GM12878 (cell line): ENCODE measurements around the gene GOLGA7B. TPM values are rescaled to one million over a fixed set of nuclear protein-coding genes. Genes with fewer than 3 reads are reported as not detected.

ENCODE experiments used
- ATAC-seq: fragments of 200-7000 bp; cut with Tn5 transposase; 3 replicates; pipeline ENCODE4 v1.9.1; 2020; ENCODE audit warnings: mild to moderate bottlenecking, moderate library complexity
- BruUV-seq: library from RNA; stranded (reverse); fragments of 400-500 nt; replicated peaks from 2 replicates; lab custom pipeline; 2021; lab: Mats Ljungman, UMichigan
- CTCF ChIA-PET: fragments of 300-600 bp; sonication (Branson Sonifier 250); formaldehyde crosslinking; extraction: SDS; loops from one replicate; lab custom pipeline; 2021; ENCODE audit warnings: inconsistent platforms; lab: Yijun Ruan, JAX
- POLR2A ChIA-PET: fragments of 350-600 bp; formaldehyde crosslinking; extraction: SDS; loops from one replicate; lab custom pipeline; 2021; ENCODE audit warnings: inconsistent platforms; lab: Charles Lee
- RAD21 ChIA-PET: fragments of 300-600 bp; sonication (Branson Sonifier 250); formaldehyde crosslinking; loops from one replicate; lab custom pipeline; 2023; ENCODE audit warnings: antibody characterized with exemption; ENCODE audit not compliant: unreplicated experiment; lab: Charles Lee
- SMC1A ChIA-PET: fragments of 300-600 bp; sonication (Branson Sonifier 250); formaldehyde crosslinking; loops from one replicate; lab custom pipeline; 2023; ENCODE audit not compliant: unreplicated experiment, uncharacterized antibody; lab: Charles Lee
- DNase-seq: peaks from one replicate; pipeline ENCODE4 v3.0.0-alpha.2; 2011; ENCODE audit warnings: low read depth, low spot score
- FAIRE-seq: peaks from 3 replicates; lab custom pipeline; 2011; peaks lifted over from hg19 to GRCh38; lab: Jason Lieb, UNC
- H2AFZ ChIP-seq: 2 replicates; pipeline ENCODE4 v1.6.0; 2011; ENCODE audit warnings: low read depth, low read length, control low read depth; ENCODE audit not compliant: control insufficient read depth
- H3K27ac ChIP-seq: 2 replicates; pipeline ENCODE4 v1.5.1; 2011; ENCODE audit warnings: control low read depth; ENCODE audit not compliant: control insufficient read depth, insufficient read depth
- H3K27me3 ChIP-seq, 2 experiments: replicated peaks in 1 of 2; 2 replicates each; pipeline versions ENCODE4 v1.6.0 to v1.6.1; 2011; ENCODE audit warnings: low read length in 1 of 2; ENCODE audit not compliant: control insufficient read depth in 2 of 2, insufficient read depth in 2 of 2
- H3K36me3 ChIP-seq, 2 experiments: 2 replicates each; pipeline ENCODE4 v1.5.1; 2011; ENCODE audit warnings: low read length in 1 of 2; ENCODE audit not compliant: control insufficient read depth in 2 of 2, insufficient read depth in 2 of 2
- H3K4me1 ChIP-seq: 2 replicates; pipeline ENCODE4 v1.6.1; 2011; ENCODE audit warnings: mild to moderate bottlenecking, low read length, moderate library complexity, mixed read lengths; ENCODE audit not compliant: control insufficient read depth, insufficient read depth
- H3K4me2 ChIP-seq: 2 replicates; pipeline ENCODE4 v1.6.0; 2011; ENCODE audit warnings: control low read depth; ENCODE audit not compliant: control insufficient read depth, insufficient read depth
- H3K4me3 ChIP-seq: fragments of 200-600 bp; sonication (generic); 2 replicates; pipeline ENCODE4 v1.5.1; 2016
- H3K79me2 ChIP-seq: 2 replicates; pipeline ENCODE4 v1.6.0; 2011; ENCODE audit warnings: low read length; ENCODE audit not compliant: control insufficient read depth, insufficient read depth
- H3K9ac ChIP-seq: 2 replicates; pipeline ENCODE4 v1.8.0; 2011; ENCODE audit warnings: low read length, control low read depth, mixed read lengths; ENCODE audit not compliant: control insufficient read depth, insufficient read depth
- H3K9me3 ChIP-seq: replicated peaks from 3 replicates; pipeline ENCODE4 v1.5.1; 2011; ENCODE audit warnings: mild to moderate bottlenecking, low read length; ENCODE audit not compliant: control insufficient read depth, insufficient read depth
- H4K20me1 ChIP-seq: 2 replicates; pipeline ENCODE4 v1.6.0; 2011; ENCODE audit not compliant: control insufficient read depth, insufficient read depth
- ATF3 ChIP-seq: IDR thresholded peaks from 2 replicates; pipeline ENCODE4 v1.6.1; 2011; ENCODE audit warnings: low read depth, mild to moderate bottlenecking, low read length, moderate library complexity, borderline replicate concordance; ENCODE audit errors: extremely low read depth
- ATF7 ChIP-seq: fragments of 450-650 bp; IDR thresholded peaks from 2 replicates; pipeline ENCODE4 v1.6.1; 2016; ENCODE audit warnings: low read depth, mild to moderate bottlenecking
- FOXM1 ChIP-seq: IDR thresholded peaks from 2 replicates; pipeline ENCODE4 v1.6.1; 2012; ENCODE audit warnings: low read depth, mild to moderate bottlenecking, inconsistent platforms, low read length, moderate library complexity
- IKZF2 ChIP-seq, 2 experiments: fragments of 450-650 bp; IDR thresholded peaks; 2 replicates each; pipeline ENCODE4 v1.6.1; 2017; ENCODE audit warnings: mild to moderate bottlenecking in 2 of 2, moderate library complexity in 2 of 2
- KDM1A ChIP-seq: fragments of 200-600 bp; sonication (generic); IDR thresholded peaks from 2 replicates; pipeline ENCODE4 v1.6.1; 2016; ENCODE audit warnings: borderline replicate concordance
- MAX ChIP-seq: IDR thresholded peaks from 2 replicates; pipeline ENCODE4 v1.6.1; 2012; ENCODE audit warnings: low read depth, low read length, improper control_type of control experiment
- MYC ChIP-seq: IDR thresholded peaks from 2 replicates; pipeline ENCODE4 v1.6.1; 2011; ENCODE audit warnings: mild to moderate bottlenecking, low read length, moderate library complexity, inconsistent platforms; ENCODE audit not compliant: insufficient read depth, insufficient replicate concordance, insufficient read length, severe bottlenecking
- NBN ChIP-seq: fragments of 450-650 bp; IDR thresholded peaks from 2 replicates; pipeline ENCODE4 v1.6.1; 2016
- NFIC ChIP-seq: IDR thresholded peaks from 2 replicates; pipeline ENCODE4 v1.6.1; 2012; ENCODE audit warnings: low read depth, mild to moderate bottlenecking, inconsistent platforms, low read length, moderate library complexity
- PAX5 ChIP-seq: IDR thresholded peaks from 2 replicates; pipeline ENCODE4 v1.6.1; 2011; ENCODE audit warnings: low read depth, low read length, borderline replicate concordance
- PAX8 ChIP-seq: fragments of 450-650 bp; IDR thresholded peaks from 2 replicates; pipeline ENCODE4 v1.6.1; 2017; ENCODE audit warnings: mild to moderate bottlenecking, moderate library complexity
- RBBP5 ChIP-seq: fragments of 200-600 bp; sonication (generic); conservative IDR thresholded peaks from 2 replicates; pipeline ENCODE4 v1.6.1; 2016
- SMAD5 ChIP-seq: IDR thresholded peaks from 2 replicates; pipeline ENCODE4 v1.6.1; 2016; ENCODE audit warnings: antibody characterized with exemption, low read depth
- SP1 ChIP-seq: IDR thresholded peaks from one replicate; pipeline ENCODE4 v1.6.1; 2011; ENCODE audit warnings: low read depth, low read length
- SREBF2 ChIP-seq: IDR thresholded peaks from 2 replicates; pipeline ENCODE4 v1.6.1; 2012; ENCODE audit warnings: mild to moderate bottlenecking, low read length
- STAT1 ChIP-seq: fragments of 450-650 bp; conservative IDR thresholded peaks from 2 replicates; pipeline ENCODE4 v1.6.1; 2014; ENCODE audit warnings: antibody characterized with exemption, mild to moderate bottlenecking
- TAF1 ChIP-seq: IDR thresholded peaks from 2 replicates; pipeline ENCODE4 v1.6.1; 2011; ENCODE audit warnings: mild to moderate bottlenecking, low read depth, low read length, borderline replicate concordance
- WRNIP1 ChIP-seq: IDR thresholded peaks from 2 replicates; pipeline ENCODE4 v1.6.1; 2011; ENCODE audit warnings: low read depth, low read length, improper control_type of control experiment, borderline replicate concordance
- YY1 ChIP-seq: IDR thresholded peaks from 2 replicates; pipeline ENCODE4 v1.6.1; 2011; ENCODE audit warnings: low read depth, mild to moderate bottlenecking, low read length
- ZNF217 ChIP-seq: fragments of 450-650 bp; IDR thresholded peaks from 2 replicates; pipeline ENCODE4 v1.6.1; 2017; ENCODE audit warnings: antibody characterized with exemption, mild to moderate bottlenecking
- WGBS: methylation state at CpG from one replicate; pipeline ENCODE4 v1.1.6; 2016; ENCODE audit warnings: low lambda C conversion rate; ENCODE audit not compliant: insufficient replicate concordance, insufficient coverage; ENCODE audit errors: missing lambda C conversion rate; 5-methylcytosine and 5-hydroxymethylcytosine counted together
- in situ Hi-C: fragments of 300-500 bp; cut with MboI; formaldehyde crosslinking; loops from 9 replicates; pipeline ENCODE4 v1.14.3; 2018; ENCODE audit warnings: mixed read lengths
- intact Hi-C: fragments of 100-400 bp; cut with micrococcal nuclease; formaldehyde crosslinking; loops from one replicate; pipeline ENCODE4 v1.14.2; 2022; ENCODE audit not compliant: unreplicated experiment
- polyA plus RNA-seq, 11 experiments: library from polyadenylated mRNA; depleted of rRNA in 4 of 11; unstranded in 6 of 11; stranded (reverse) in 5 of 11; fragments of >200 nt; fragmentation: Nextera tagmentation in 4 of 11; fragmentation: Illumina TruSeq in 1 of 11; extraction: Ambion mirVana in 4 of 11; extraction: Trizol in 1 of 11; gene quantifications; 1 replicate in 1 of 11; 2 replicates in 10 of 11; pipeline versions ENCODE4 v1.2.1 to v1.2.3, GENCODE V29; 2011 to 2016; ENCODE audit warnings: inconsistent platforms in 2 of 11, missing spikeins in 2 of 11, low read depth in 1 of 11
- total RNA-seq, 4 experiments: library from RNA; depleted of rRNA in 3 of 4; stranded (reverse); fragments of >200 nt in 3 of 4; fragmentation: Illumina TruSeq in 1 of 4; extraction: Trizol in 1 of 4; gene quantifications; 2 replicates each; pipeline versions ENCODE4 v1.2.1 to v1.2.3, GENCODE V29; 2013 to 2021

GOLGA7B gene
- total and polyA plus RNA-seq, 10 of the 15 experiments (the other 5 are each of a cell fraction or from before 2014, with no cell fraction given) = 0.01 to 0.02 (median 0.01) TPM; not detected in 7

- FAIRE-seq (no peak), DNase-seq (no peak), ATAC-seq (no peak)
- no peaks in the 10 kb centered on the region for H4K20me1 ChIP-seq
- no peak overlapping the region for H3K4me2 ChIP-seq
- ChIA-PET RAD21 (no interaction called here), POLR2A (no interaction called here), SMC1A (no interaction called here), CTCF (interaction anchor here (0.9 kb wide), 1 partner anchor 22 kb away, joined by 3 read pairs; no protein-coding TSS in a partner anchor)
- in situ Hi-C loops = no loop called here
- H3K4me1 ChIP-seq = no peaks in the 10 kb centered on the region
- H3K9ac ChIP-seq = no peak overlapping the region
- H3K27me3 ChIP-seq = peaks cover 0 to 2% of the 10 kb centered on the region in 2 experiments; a peak in 2 of 4 replicates
- H3K4me3 ChIP-seq = no peak overlapping the region
- no peaks in the 10 kb centered on the region for H3K9me3 ChIP-seq
- no peaks in the 10 kb centered on the region for H3K79me2 ChIP-seq
- BruUV-seq = no TSS peak
- H2AFZ ChIP-seq = no peak overlapping the region
- H3K36me3 ChIP-seq = no peaks in the 10 kb centered on the region
- no peak overlapping the region for H3K27ac ChIP-seq
- TF ChIP-seq SP1 (no peak), SREBF2 (no peak), IKZF2 (IDR thresholded peaks at IDR 0.05) (no peak), RBBP5 (no peak), PAX8 (no peak), TAF1 (no peak), ZNF217 (no peak), NBN (no peak), MYC (no peak), WRNIP1 (no peak), STAT1 (no peak), ATF3 (no peak), FOXM1 (no peak), YY1 (no peak), MAX (no peak), KDM1A (no peak), SMAD5 (no peak), ATF7 (no peak), PAX5 (no peak), NFIC (no peak)
- WGBS = 17% methylated on average over 2 of the region's 2 CpGs
- intact Hi-C loops = no loop called here
Measured at GRCh38 chr10:97892939-97893338, 43.3 kb downstream of the GOLGA7B start.
